Hepatocyte (in vitro differentiated cells): ENCODE results near the gene FAM241B.

Experiments used
- EZH2 ChIP-seq: fragments of 200-600 bp; sonication (generic); IDR thresholded peaks from 2 replicates; pipeline ENCODE4 v1.6.1; 2016; ENCODE audit warnings: antibody characterized with exemption, mild to moderate bottlenecking, borderline replicate concordance
- EZH2phosphoT487 ChIP-seq: fragments of 200-600 bp; sonication (generic); IDR thresholded peaks from one replicate; pipeline ENCODE4 v1.6.1; 2018; ENCODE audit warnings: antibody characterized with exemption, mild to moderate bottlenecking, low read depth, moderate library complexity; ENCODE audit not compliant: unreplicated experiment, severe bottlenecking

DNA sequence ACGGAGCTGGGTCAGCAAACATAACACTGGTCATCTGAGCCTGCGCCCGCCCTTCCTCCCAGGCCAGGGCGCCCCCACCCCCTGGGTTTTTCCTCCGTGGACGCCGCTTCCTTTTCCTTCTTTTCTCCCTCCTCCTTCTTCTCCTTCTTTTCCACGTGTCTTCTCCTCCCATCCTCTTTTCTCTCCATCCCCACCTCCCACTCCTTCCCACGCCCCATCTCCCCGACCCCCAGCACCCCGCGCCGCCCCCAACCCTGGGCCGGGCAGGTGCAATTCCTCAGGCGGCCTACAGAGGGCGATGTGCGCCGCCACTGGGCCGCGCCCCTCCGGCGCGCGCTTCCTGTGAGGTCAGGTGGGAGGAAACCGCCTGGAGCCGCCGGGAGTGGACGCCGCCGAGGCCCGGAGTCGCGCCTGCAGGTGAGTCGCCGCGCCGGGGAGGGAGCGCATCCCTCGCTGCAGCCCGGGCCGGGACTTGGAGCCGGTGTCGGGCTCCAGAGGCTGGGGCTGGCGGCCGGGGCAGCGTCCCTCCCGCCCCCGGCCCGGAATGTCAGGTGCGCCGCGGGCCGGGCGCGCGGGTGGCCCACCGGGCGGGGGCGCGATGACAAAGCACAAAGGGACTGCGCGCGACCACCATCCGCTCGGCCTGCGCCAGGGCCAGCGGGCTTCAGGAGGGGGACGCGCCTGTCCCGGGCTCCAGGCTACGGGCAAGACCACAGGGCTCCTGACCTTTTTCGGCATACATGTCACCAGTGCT lies at the start of gene FAM241B:
- no peak for TF ChIP-seq EZH2
- no peak for TF ChIP-seq EZH2phosphoT487
